H1 (cell line): Measurements from ENCODE around the gene BNC2. TPM values are rescaled to one million over a fixed set of nuclear protein-coding genes. Genes with fewer than 3 reads are reported as not detected.

Source experiments
- ASH2L ChIP-seq: fragments of 200-600, 300-600 bp; sonication (generic); IDR thresholded peaks from one replicate; pipeline ENCODE4 v1.7.1; 2017; ENCODE audit warnings: low read length
- BCL11A ChIP-seq, 2 experiments: IDR thresholded peaks; one replicate each; pipeline ENCODE4 v1.6.1; 2011; ENCODE audit warnings: low read depth in 2 of 2, low read length in 2 of 2, mild to moderate bottlenecking in 2 of 2
- CEBPB ChIP-seq: IDR thresholded peaks from 2 replicates; pipeline ENCODE4 v1.6.1; 2012; ENCODE audit warnings: low read depth, low read length
- EZH2 ChIP-seq: fragments of 200-600 bp; sonication (generic); IDR thresholded peaks from 2 replicates; pipeline ENCODE4 v1.7.1; 2012; ENCODE audit warnings: low read depth, mild to moderate bottlenecking, moderate library complexity, low read length, inconsistent platforms; ENCODE audit not compliant: severe bottlenecking
- JUN ChIP-seq: IDR thresholded peaks from 2 replicates; pipeline ENCODE4 v1.6.1; 2011; ENCODE audit warnings: low read depth, mild to moderate bottlenecking, improper control_type of control experiment, low read length
- KDM1A ChIP-seq: fragments of 200-600, 300-600 bp; sonication (generic); IDR thresholded peaks from 2 replicates; pipeline ENCODE4 v1.7.1; 2016; ENCODE audit warnings: mild to moderate bottlenecking, low read length, borderline replicate concordance
- KDM5A ChIP-seq: fragments of 200-600 bp; IDR thresholded peaks from 2 replicates; pipeline ENCODE4 v1.7.1; 2012; ENCODE audit warnings: mild to moderate bottlenecking, low read length, inconsistent platforms, mixed read lengths
- SIRT6 ChIP-seq: IDR thresholded peaks from one replicate; pipeline ENCODE4 v1.7.1; 2012; ENCODE audit warnings: low read length, inconsistent platforms
- SP1 ChIP-seq: IDR thresholded peaks from 2 replicates; pipeline ENCODE4 v1.6.1; 2011; ENCODE audit warnings: low read depth, low read length
- polyA plus RNA-seq, 7 experiments: library from polyadenylated mRNA; depleted of rRNA in 3 of 7; stranded (reverse) in 5 of 7; unstranded in 2 of 7; fragments of >200 nt in 5 of 7; fragments of 200-250 nt in 2 of 7; gene quantifications; 1 replicate in 5 of 7; 2 replicates in 1 of 7; 4 replicates in 1 of 7; pipeline versions ENCODE4 v1.2.1 to v1.2.3, GENCODE V29; 2011 to 2013; ENCODE audit warnings: missing spikeins in 2 of 7, mixed read lengths in 2 of 7
- total RNA-seq: library from RNA; stranded (reverse); fragmentation: NEBNext Ultra II Directional; extraction: Animal tissue kit (Norgen Biotek cat#: 25700); gene quantifications from 2 replicates; pipeline ENCODE4 v1.2.1, GENCODE V29; 2021
- TF ChIP-seq, protein P1 (sequence below): IDR thresholded peaks from 2 replicates; pipeline ENCODE4 v1.6.1; 2011; ENCODE audit warnings: low read length, improper control_type of control experiment

The BNC2 gene
- total and polyA plus RNA-seq, 2 of the 8 experiments (the other 6 are each of a cell fraction or from before 2014, with no cell fraction given), result 16.0 to 26.8 TPM

DNA sequence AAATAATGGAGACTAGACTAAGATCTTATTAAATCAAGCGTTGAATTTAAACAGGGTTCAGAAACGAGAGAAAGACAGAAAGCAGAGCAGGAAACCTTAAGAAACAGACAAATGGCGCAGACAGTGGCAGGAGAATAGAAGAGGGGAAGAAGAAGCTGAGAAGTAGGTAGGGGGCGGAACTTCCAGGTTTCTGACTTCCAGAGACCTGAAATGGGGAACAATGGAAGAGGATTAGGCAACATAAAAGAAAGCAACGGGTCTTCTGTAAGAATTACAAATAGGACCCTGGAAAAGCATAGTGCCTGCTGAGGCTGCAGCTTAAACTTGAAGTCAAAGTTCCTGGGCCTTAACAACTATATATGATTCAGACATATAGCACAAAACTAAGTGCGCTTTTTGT is 101.7 kb downstream of the BNC2 start (continued):
- TF ChIP-seq EZH2 (no peak), SIRT6 (no peak), BCL11A (IDR thresholded peaks at IDR 0.05; ENCODE audit: low read depth in 2 of 2, low read length in 2 of 2) (no peak), KDM5A (no peak), KDM1A (0 out of 2 replicates have a peak, but pooled peaks have one; percentile 18), JUN (no peak), CEBPB (peak; percentile 78; the same call in 1 of the 2 replicates), SP1 (0 out of 2 replicates have a peak, but pooled peaks have one; percentile 22), ASH2L (peak; percentile 44)
- TF ChIP-seq, protein P1, sequence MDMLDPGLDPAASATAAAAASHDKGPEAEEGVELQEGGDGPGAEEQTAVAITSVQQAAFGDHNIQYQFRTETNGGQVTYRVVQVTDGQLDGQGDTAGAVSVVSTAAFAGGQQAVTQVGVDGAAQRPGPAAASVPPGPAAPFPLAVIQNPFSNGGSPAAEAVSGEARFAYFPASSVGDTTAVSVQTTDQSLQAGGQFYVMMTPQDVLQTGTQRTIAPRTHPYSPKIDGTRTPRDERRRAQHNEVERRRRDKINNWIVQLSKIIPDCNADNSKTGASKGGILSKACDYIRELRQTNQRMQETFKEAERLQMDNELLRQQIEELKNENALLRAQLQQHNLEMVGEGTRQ, result no peak
